PC-3 (cell line): ENCODE data around the gene SOX5. TPM values are rescaled to one million over a fixed set of nuclear protein-coding genes. Genes with fewer than 3 reads are reported as not detected.

ENCODE experiments used
- ATAC-seq: fragments of 200-7000 bp; cut with Tn5 transposase; 2 replicates; pipeline ENCODE4 v1.9.1; 2020; ENCODE audit warnings: mild to moderate bottlenecking, moderate library complexity
- BruUV-seq: library from RNA; stranded (reverse); fragments of 400-500 nt; replicated peaks from 2 replicates; lab custom pipeline; 2021; lab: Mats Ljungman, UMichigan
- CTCF ChIA-PET: fragments of 300-600 bp; sonication (Branson Sonifier 250); formaldehyde crosslinking; loops from one replicate; lab custom pipeline; 2022; ENCODE audit warnings: antibody characterized with exemption; lab: Charles Lee
- POLR2A ChIA-PET: fragments of 300-600 bp; sonication (Branson Sonifier 250); formaldehyde crosslinking; loops from one replicate; lab custom pipeline; 2022; ENCODE audit warnings: antibody characterized with exemption; ENCODE audit not compliant: unreplicated experiment; lab: Charles Lee
- DNase-seq: peaks from one replicate; pipeline ENCODE4 v3.0.0-alpha.2; 2015
- H2AFZ ChIP-seq: fragments of 300-600 bp; sonication (generic); 2 replicates; pipeline ENCODE4 v1.6.0; 2016; ENCODE audit warnings: antibody characterized with exemption, low read length
- H3F3A ChIP-seq: fragments of 300-600 bp; sonication (generic); one replicate; pipeline ENCODE4 v1.6.0; 2017; ENCODE audit warnings: antibody characterized with exemption, low read length, control low read depth, mild to moderate bottlenecking; ENCODE audit not compliant: unreplicated experiment
- H3K27ac ChIP-seq: fragments of 300-600 bp; sonication (generic); 2 replicates; pipeline ENCODE4 v1.5.1; 2016; ENCODE audit warnings: mild to moderate bottlenecking, low read length
- H3K27me3 ChIP-seq: fragments of 300-600 bp; sonication (generic); 2 replicates; pipeline ENCODE4 v1.6.1; 2016; ENCODE audit warnings: low read length, mixed read lengths
- H3K36me3 ChIP-seq: fragments of 300-600 bp; sonication (generic); 2 replicates; pipeline ENCODE4 v1.6.1; 2016; ENCODE audit warnings: low read depth, mixed run types, low read length, mixed read lengths
- H3K4me1 ChIP-seq: fragments of 300-600 bp; sonication (generic); 2 replicates; pipeline ENCODE4 v1.5.1; 2016; ENCODE audit warnings: low read length; ENCODE audit not compliant: insufficient read depth
- H3K4me2 ChIP-seq: fragments of 300-600 bp; sonication (generic); 2 replicates; pipeline ENCODE4 v1.6.0; 2016; ENCODE audit warnings: low read length
- H3K4me3 ChIP-seq: fragments of 300-600 bp; sonication (generic); 2 replicates; pipeline ENCODE4 v1.5.1; 2016; ENCODE audit warnings: mild to moderate bottlenecking, low read length, mixed read lengths
- H3K79me2 ChIP-seq: fragments of 300-600 bp; sonication (generic); 2 replicates; pipeline ENCODE4 v1.6.1; 2017; ENCODE audit warnings: low read length, mixed read lengths
- H3K9ac ChIP-seq: fragments of 300-600 bp; sonication (generic); 2 replicates; pipeline ENCODE4 v1.6.0; 2016; ENCODE audit warnings: mild to moderate bottlenecking, low read length
- H3K9me2 ChIP-seq: fragments of 300-600 bp; sonication (generic); replicated peaks from 2 replicates; pipeline ENCODE4 v1.6.1; 2016; ENCODE audit warnings: mixed run types, low read length, mixed read lengths
- H3K9me3 ChIP-seq: fragments of 300-600 bp; sonication (generic); 2 replicates; pipeline ENCODE4 v1.6.1; 2016; ENCODE audit warnings: low read length, mixed read lengths
- H4K20me1 ChIP-seq: fragments of 300-600 bp; sonication (generic); 2 replicates; pipeline ENCODE4 v1.6.1; 2016; ENCODE audit warnings: low read length, mixed read lengths
- CTCF ChIP-seq: fragments of 300-600 bp; sonication (generic); conservative IDR thresholded peaks from 2 replicates; pipeline ENCODE4 v1.5.1; 2017; ENCODE audit warnings: antibody characterized with exemption, low read depth, mild to moderate bottlenecking, low read length
- EZH2 ChIP-seq: fragments of 300-600 bp; sonication (generic); IDR thresholded peaks from one replicate; pipeline ENCODE4 v1.6.1; 2017; ENCODE audit warnings: antibody characterized with exemption, mild to moderate bottlenecking, low read length; ENCODE audit not compliant: unreplicated experiment
- EZH2phosphoT487 ChIP-seq: fragments of 300-600 bp; sonication (generic); IDR thresholded peaks from 2 replicates; pipeline ENCODE4 v1.6.1; 2018; ENCODE audit warnings: mild to moderate bottlenecking, antibody characterized with exemption, low read length, borderline replicate concordance
- intact Hi-C: fragments of 100-400 bp; cut with micrococcal nuclease; formaldehyde crosslinking; loops from 2 replicates; pipeline ENCODE4 v1.9.0; 2023
- total RNA-seq: library from RNA; depleted of rRNA; stranded (reverse); fragments of >200 nt; gene quantifications from 2 replicates; pipeline ENCODE4 v1.2.3, GENCODE V29; 2014

Gene SOX5
- total RNA-seq, 1 experiment from 2014 or later, result not detected

- CTCF ChIA-PET, result no interaction called here
- no peak for TF ChIP-seq EZH2phosphoT487
- no peak for TF ChIP-seq CTCF
- TF ChIP-seq EZH2, result no peak
- H3K9ac ChIP-seq, result no peak overlapping the region
- H3K27ac ChIP-seq, result no peak overlapping the region
- H3K36me3 ChIP-seq, result no peaks in the 10 kb centered on the region
- ATAC-seq (no peak), DNase-seq (no peak)
- H3K79me2 ChIP-seq, result no peaks in the 10 kb centered on the region
- intact Hi-C loops, result no loop called here
- no peaks in the 10 kb centered on the region for H3K9me2 ChIP-seq
- no peaks in the 10 kb centered on the region for H3F3A ChIP-seq
- H3K4me2 ChIP-seq, result no peak overlapping the region
- no peak overlapping the region for H3K4me3 ChIP-seq
- no peaks in the 10 kb centered on the region for H3K27me3 ChIP-seq
- no peaks in the 10 kb centered on the region for H4K20me1 ChIP-seq
- no peak overlapping the region for H2AFZ ChIP-seq
- POLR2A ChIA-PET, result no interaction called here
- no peaks in the 10 kb centered on the region for H3K4me1 ChIP-seq
- BruUV-seq, result no TSS peak
- H3K9me3 ChIP-seq, result no peaks in the 10 kb centered on the region
These were observed 348.6 kb downstream of the SOX5 start for GRCh38 chr12:23600919-23601318.

- Histone ChIP-seq H3K27ac (no peak overlapping the region), H3F3A (no peaks in the 10 kb centered on the region), H3K36me3 (no peaks in the 10 kb centered on the region), H3K9me2 (no peaks in the 10 kb centered on the region), H3K4me1 (no peaks in the 10 kb centered on the region), H3K27me3 (no peaks in the 10 kb centered on the region), H2AFZ (no peak overlapping the region), H3K79me2 (no peaks in the 10 kb centered on the region), H3K4me3 (no peak overlapping the region), H3K9ac (no peak overlapping the region), H3K9me3 (no peaks in the 10 kb centered on the region), H4K20me1 (no peaks in the 10 kb centered on the region), H3K4me2 (no peak overlapping the region)
- DNase-seq (no peak), ATAC-seq (no peak)
- ChIA-PET POLR2A (no interaction called here), CTCF (no interaction called here)
- no TSS peak for BruUV-seq
- intact Hi-C loops, result no loop called here
- no peak for TF ChIP-seq CTCF
- no peak for TF ChIP-seq EZH2phosphoT487
- TF ChIP-seq EZH2, result no peak
These were observed 352.9 kb downstream of the SOX5 start for GRCh38 chr12:23596568-23596967.

- Histone ChIP-seq H4K20me1 (no peaks in the 10 kb centered on the region), H3K36me3 (no peaks in the 10 kb centered on the region), H3K9ac (no peak overlapping the region), H3K4me1 (no peaks in the 10 kb centered on the region), H3K4me2 (no peak overlapping the region), H3F3A (no peaks in the 10 kb centered on the region), H3K9me3 (no peaks in the 10 kb centered on the region), H3K4me3 (no peak overlapping the region), H3K9me2 (no peaks in the 10 kb centered on the region), H3K27ac (no peak overlapping the region), H3K27me3 (no peaks in the 10 kb centered on the region), H3K79me2 (no peaks in the 10 kb centered on the region), H2AFZ (no peak overlapping the region)
- ATAC-seq (no peak), DNase-seq (no peak)
- no TSS peak for BruUV-seq
- no peak for TF ChIP-seq EZH2phosphoT487
- CTCF ChIA-PET, result no interaction called here
- POLR2A ChIA-PET, result no interaction called here
- intact Hi-C loops, result no loop called here
These were observed 361.5 kb downstream of the SOX5 start for GRCh38 chr12:23587833-23588559.
